Hepatic stellate cell (primary cell): ENCODE results near the gene NOTCH2.

Experiments used
- DNase-seq: peaks from one replicate; pipeline ENCODE4 v3.0.0; 2011; ENCODE audit warnings: low spot score

NOTCH2 gene

GRCh38 chr1:119906927-119907652 lies 162.4 kb downstream of the NOTCH2 start:
- no peak for DNase-seq

GRCh38 chr1:119903443-119903835 lies 166.0 kb downstream of the NOTCH2 start:
- DNase-seq: no peak

- DNase-seq: no peak
Observed at GRCh38 chr1:119902775-119903442, 166.6 kb downstream of the NOTCH2 start.

- DNase-seq: no peak
Observed at GRCh38 chr1:119898981-119899720, 170.3 kb downstream of the NOTCH2 start.

GRCh38 chr1:119898530-119898929 lies 170.9 kb downstream of the NOTCH2 start:
- no peak for DNase-seq

GRCh38 chr1:119896303-119896702 lies 173.2 kb downstream of the NOTCH2 start, which contains the start of gene ADAM30:
Gene ADAM30, minus strand, starts transcription at chr1:119896515. Its CDS starts 179 bp downstream, at chr1:119896336.
- no peak for DNase-seq

- DNase-seq: no peak
Observed at GRCh38 chr1:119895102-119895501, 174.4 kb downstream of the NOTCH2 start.

- DNase-seq: no peak
Observed at GRCh38 chr1:119893827-119894700, 175.4 kb downstream of the NOTCH2 start.

- DNase-seq: no peak
Observed at GRCh38 chr1:119893238-119893791, 176.1 kb downstream of the NOTCH2 start.

GRCh38 chr1:119891386-119891785 lies 178.1 kb downstream of the NOTCH2 start:
- no peak for DNase-seq

GRCh38 chr1:119888476-119888875 lies 181.0 kb downstream of the NOTCH2 start:
- no peak for DNase-seq

- no peak for DNase-seq
Observed at GRCh38 chr1:119887427-119887826, 182.0 kb downstream of the NOTCH2 start.

GRCh38 chr1:119885903-119886783 lies 183.3 kb downstream of the NOTCH2 start:
- DNase-seq: peak; percentile 29

- DNase-seq: no peak
Observed at GRCh38 chr1:119884711-119885110, 184.8 kb downstream of the NOTCH2 start.

GRCh38 chr1:119883826-119884225 lies 185.6 kb downstream of the NOTCH2 start:
- no peak for DNase-seq

- no peak for DNase-seq
Observed at GRCh38 chr1:119882132-119883049, 187.1 kb downstream of the NOTCH2 start.

- DNase-seq: no peak
Observed at GRCh38 chr1:119879510-119880434, 189.7 kb downstream of the NOTCH2 start.

GRCh38 chr1:119878171-119878570 lies 191.3 kb downstream of the NOTCH2 start:
- no peak for DNase-seq
